ENCODE data around the gene DIP2C.

GRCh38 chr10:411603-412002, 277.9 kb downstream of the DIP2C start:
- TF ChIP-seq CTCF (IDR thresholded peaks at IDR 0.05) (no peak), POLR2A (IDR thresholded peaks at IDR 0.05) (no peak), EP300 (IDR thresholded peaks at IDR 0.05) (no peak)

All from stomach (tissue), 4 donors.